Stimulated activated CD4-positive, alpha-beta T cell treated with anti-CD3 and anti-CD28 coated beads, Interleukin-2, amount 100 ng/mL, for 4 hours (primary cell): Measurements from ENCODE around the gene NEDD4L.

Experiments used
- DNase-seq: peaks from one replicate; pipeline ENCODE4 v3.0.0-alpha.2; 2020; ENCODE audit warnings: low read depth

NEDD4L gene

DNA sequence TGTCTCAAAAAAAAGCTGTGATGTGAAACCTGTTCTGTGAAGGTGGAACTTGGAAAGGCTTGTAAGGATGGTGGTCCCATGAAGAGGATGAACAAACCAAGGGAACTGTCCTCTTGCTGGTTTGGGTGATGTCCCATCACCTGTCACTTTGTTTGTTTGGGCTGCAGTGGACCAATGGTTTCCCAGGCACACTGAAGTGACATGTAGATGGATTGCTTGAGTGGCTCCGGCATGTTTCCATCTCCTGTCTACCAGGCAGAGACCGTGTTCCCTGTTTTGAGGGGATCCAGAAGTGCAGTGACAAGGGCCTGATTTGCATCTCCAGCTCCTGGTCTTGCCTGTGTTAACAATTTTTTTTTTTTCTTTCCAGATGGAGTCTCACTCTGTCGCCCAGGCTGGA lies 8.9 kb downstream of the NEDD4L start:
- DNase-seq, result no peak

DNA sequence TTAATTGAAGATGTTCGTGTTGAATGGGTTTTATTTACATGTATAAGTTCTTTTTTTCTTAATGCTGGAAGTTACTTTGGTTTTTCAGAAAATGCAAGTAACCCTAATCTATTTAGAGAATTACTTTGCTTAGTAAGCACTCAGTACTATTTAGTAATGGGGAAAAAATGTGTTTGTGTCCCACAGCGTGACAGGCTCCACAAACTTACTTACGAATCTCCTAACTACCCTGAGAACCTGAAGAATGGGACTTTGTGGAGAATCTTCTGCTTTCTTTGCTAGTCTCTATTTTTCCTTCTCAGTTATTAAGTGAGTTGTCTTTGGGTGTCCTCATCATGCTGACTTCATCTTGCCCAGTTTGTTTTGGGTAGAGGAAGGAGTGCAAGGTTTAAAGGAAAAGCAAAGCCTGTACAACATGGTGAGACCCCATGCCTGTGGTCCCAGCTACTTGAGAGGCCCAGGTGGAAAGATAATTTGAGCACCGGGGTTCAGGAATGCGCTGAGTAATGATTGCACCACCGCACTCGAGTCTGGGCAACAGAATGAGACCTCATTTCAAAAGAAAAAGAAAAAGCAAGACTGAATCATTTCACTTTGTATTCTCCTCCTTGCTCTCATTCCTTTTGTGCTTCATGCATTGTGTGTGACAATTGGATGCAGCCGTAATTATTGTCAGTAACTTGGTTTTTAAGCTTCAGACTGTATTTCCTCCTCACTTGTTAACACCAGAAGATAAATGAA lies 10.2 kb downstream of the NEDD4L start:
- DNase-seq, result no peak

DNA sequence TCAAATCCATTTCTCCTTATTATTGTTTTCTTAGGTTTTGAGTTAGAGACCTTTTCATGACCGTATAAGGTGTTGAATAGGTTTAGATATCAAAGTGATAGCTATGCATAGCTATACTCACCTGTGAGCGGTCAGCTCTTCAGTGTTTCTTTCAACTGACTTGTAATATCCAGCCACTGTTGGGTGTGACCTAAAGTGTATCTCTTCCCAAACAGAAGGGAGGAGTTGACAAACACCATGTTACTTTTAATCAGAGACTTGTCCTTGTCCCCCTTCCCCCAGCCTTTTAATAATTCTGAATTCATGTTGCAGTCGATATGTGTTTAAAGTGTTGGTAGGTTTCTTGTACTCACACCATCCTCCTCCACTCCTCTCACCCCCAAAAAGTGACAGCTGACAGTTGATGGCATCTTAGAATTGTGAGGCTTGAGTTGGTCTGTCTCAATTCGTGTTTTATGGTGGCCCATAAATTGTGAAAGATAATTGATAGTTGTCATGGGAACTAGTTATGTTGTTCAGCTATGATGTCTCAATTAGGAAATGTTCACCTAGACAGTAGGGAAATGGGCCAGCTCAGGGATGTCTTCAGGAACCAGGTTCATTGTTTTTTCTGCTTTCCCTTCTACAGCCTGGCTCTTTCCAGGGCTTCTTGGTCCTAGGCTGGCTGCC lies 12.0 kb downstream of the NEDD4L start:
- DNase-seq, result no peak

- no peak for DNase-seq
Observed at GRCh38 chr18:58056852-58057251, 12.8 kb downstream of the NEDD4L start.

DNA sequence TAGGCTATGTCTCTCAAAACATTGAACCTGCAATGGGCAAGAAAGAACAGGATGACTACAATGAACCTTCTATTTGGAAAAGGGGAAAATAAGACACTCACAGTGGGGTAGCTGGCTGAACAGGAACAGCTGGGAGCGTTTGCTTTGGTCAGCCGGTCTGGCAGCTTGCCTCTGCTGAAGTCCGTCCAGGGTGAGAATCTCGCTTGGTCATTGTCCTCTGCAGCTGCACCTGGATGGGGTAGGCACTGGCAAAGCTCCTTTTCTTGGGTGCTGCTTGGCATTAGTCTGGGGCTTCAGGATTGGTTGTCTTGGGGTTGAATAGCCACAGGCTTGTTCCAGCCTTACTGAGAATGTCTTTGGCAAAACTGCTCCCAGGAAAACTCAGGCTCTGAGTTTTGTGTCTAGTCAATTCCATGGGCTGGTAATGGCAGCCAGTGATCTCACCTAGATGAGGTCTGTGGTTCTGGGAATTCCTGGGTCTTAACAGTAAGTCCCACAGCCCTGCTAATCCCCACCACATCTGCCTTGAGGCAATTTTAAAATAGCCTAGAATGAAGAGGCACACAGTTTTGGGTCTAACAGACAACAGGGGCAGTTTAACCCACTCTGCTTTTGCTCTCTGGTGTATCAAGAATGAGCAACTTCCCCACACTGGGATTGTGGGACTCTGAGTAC lies 13.4 kb downstream of the NEDD4L start:
- no peak for DNase-seq

GRCh38 chr18:58058720-58059119 lies 14.7 kb downstream of the NEDD4L start:
- DNase-seq, result no peak

DNA sequence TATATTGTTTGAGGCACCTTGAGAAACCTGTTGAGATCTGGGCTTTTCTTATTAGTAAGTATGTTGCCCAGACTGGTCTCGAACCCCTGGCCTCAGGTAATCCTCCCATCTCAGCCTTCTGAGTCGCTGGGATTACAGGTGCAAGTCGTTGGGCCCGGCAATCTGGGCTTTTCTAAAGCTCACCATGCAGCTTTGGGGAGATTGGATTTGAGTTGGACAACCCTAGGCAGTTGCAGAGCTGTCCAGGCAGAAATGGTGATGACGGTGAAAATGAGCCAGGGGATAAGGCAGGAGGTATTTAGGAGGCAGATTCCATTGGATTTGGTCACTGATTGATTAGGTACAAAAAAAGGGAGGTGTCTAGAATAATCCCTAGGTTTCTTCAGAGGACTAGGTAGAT lies 16.2 kb downstream of the NEDD4L start:
- DNase-seq, result no peak

- no peak for DNase-seq
Observed at GRCh38 chr18:58061349-58061748, 17.3 kb downstream of the NEDD4L start.

GRCh38 chr18:58064406-58064998 lies 20.5 kb downstream of the NEDD4L start:
- no peak for DNase-seq

DNA sequence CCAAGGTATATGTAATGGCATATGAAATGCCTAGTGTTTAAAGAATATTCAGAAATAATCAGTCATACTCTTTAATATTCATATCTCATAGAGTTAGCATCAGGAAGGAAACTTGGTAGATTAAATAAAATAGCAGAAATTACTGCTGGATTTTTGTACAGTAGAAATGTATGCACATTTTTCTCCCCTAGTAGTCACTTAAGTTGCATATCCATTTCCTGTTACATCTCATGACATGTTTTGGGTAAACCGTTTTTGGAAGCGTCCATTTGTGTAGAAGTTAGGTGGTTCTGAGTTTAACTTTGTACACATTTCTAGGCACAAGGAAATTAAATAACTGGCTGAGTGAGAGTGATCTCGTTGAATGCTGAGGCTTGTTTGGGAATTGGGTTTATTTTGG lies 21.9 kb downstream of the NEDD4L start:
- no peak for DNase-seq

- no peak for DNase-seq
Observed at GRCh38 chr18:58067601-58068000, 23.6 kb downstream of the NEDD4L start.

- DNase-seq, result no peak
Observed at GRCh38 chr18:58069099-58069498, 25.1 kb downstream of the NEDD4L start.

GRCh38 chr18:58069721-58070292 lies 25.8 kb downstream of the NEDD4L start:
- DNase-seq, result no peak

DNA sequence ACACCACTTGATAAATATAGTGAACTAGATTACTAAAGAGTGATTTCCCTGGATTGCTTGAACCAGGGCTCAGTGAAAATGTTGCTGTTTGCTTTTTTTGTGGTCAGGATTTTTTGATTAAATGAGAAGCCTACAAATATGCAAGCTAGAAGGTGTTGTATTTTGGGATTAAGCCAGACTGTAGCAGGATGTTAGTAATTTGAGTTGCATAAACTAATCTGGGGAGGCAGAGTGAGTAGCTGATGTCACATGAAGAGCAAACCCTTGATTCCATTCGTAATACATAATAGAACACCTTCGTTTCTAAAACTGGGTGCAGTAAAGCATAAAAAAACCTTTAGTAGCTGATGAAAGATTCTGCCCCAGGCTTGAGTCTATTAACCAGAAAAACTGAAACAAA lies 32.0 kb downstream of the NEDD4L start:
- no peak for DNase-seq

- DNase-seq, result no peak
Observed at GRCh38 chr18:58077329-58077728, 33.3 kb downstream of the NEDD4L start.

GRCh38 chr18:58078889-58079573 lies 35.0 kb downstream of the NEDD4L start:
- DNase-seq, result no peak

- no peak for DNase-seq
Observed at GRCh38 chr18:58080451-58080850, 36.4 kb downstream of the NEDD4L start.

DNA sequence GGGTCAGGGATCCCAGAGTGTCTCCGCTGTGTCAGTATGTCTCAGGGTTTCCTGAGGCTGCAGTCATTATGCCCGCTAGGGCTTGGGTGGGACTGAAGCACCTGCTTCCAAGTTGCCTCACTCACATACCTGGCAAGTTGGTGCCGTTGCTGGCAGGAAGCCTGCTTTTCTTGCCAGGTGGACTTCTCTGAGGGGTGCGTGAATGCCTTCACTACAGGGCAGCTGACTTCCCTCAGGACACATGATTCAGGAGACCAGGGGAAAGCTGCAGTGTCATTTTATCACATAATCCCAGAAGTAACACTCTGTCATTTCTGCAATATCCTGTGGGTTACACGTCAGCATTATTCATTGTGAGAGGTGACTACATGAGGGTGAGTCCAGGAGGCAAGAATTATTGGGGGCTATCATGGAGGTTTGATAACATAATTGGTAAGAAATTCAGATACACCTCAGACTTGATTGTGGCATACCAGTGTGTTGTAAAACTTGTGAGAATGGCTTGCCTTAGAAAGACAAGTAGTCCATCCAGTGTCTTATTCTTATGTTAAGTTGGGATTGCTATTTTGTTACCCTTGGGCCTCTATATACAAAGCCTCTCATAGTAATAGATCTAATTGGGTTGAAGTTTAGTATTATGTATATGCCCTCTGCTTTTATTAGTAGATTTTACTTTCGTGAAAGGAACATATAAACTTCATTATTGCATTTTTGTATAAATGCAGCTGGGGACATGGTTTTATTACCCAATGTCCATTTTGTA lies 44.1 kb downstream of the NEDD4L start:
- no peak for DNase-seq

- DNase-seq, result no peak
Observed at GRCh38 chr18:58088691-58089065, 44.7 kb downstream of the NEDD4L start.

DNA sequence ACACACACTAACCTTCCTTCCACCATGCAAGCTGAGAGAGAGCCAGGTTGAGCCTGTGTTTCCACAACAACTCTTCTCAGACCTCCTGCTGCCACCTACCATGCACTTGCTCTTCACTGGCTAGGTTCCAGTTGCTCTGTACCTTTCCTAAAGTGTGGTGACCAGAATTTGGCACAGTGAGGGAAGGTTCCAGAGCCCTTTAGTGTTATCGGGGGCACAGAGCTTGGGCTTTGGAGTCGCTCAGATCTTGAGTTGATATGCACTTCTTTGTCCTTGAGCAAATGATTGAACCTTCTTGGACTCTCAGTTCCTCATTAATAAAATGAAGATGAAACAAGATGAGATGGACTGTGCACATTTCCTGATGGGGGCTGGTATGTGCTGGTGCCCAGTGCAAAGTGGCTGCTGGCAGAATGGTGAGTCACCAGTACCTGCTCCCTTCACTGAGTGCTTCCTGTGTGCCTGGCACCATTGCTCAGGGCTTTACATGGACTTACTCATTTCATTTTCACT lies 47.1 kb downstream of the NEDD4L start:
- DNase-seq, result no peak

DNA sequence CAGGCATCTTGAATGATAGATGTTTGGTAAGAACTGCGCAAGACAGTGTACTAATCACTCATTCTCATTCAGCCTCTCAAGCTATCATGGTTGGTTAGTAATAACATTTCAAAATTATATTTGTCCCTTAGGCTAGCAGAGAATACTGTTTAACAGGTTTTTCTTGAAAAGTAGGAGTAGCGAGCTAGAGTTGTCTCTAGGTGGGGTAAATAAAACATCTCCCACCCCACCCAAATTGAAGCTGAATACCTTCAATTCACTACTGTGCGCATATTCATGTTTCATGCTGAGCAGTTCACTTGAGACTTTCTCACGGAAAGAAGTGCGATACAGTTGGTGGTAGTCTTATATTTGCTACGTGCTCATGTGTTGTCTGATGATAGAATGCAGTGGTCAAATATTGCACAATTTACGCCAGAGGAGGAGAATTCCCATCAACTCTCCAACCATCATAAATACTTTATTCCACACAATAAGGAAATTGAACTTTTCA lies 49.3 kb downstream of the NEDD4L start:
- DNase-seq, result no peak
